Heart right ventricle (tissue), 16 donors: ENCODE data around the gene CTDSPL. TPM values are rescaled to one million over a fixed set of nuclear protein-coding genes. Genes with fewer than 3 reads are reported as not detected.
A peak's percentile ranks its signal among the peaks of the same experiment; 100 is the strongest.

Source experiments
- ATAC-seq, 8 donors: fragments of 200-7000 bp; cut with Tn5 transposase; one replicate each; pipeline ENCODE4 v1.9.1; 2020; ENCODE audit warnings: mild to moderate bottlenecking in 8 of 8, moderate library complexity in 8 of 8, moderate number of reproducible peaks in 1 of 8
- DNase-seq, 2 donors: peaks; one replicate each; pipeline ENCODE4 v3.0.0-alpha.2; 2020
- H3K27ac ChIP-seq, 10 donors: fragments of 200-600 bp; sonication (generic) in 2 of 10; one replicate each; pipeline versions ENCODE4 v1.5.0 to v1.8.0; 2020 to 2022; ENCODE audit warnings: mild to moderate bottlenecking in 3 of 10
- H3K27me3 ChIP-seq, 7 donors: fragments of 200-600 bp; one replicate each; pipeline ENCODE4 v1.8.0; 2021 to 2022; ENCODE audit warnings: mild to moderate bottlenecking in 2 of 7
- H3K36me3 ChIP-seq, 9 donors: fragments of 200-600 bp; sonication (generic) in 1 of 9; one replicate each; pipeline versions ENCODE4 v1.5.0 to v1.8.0; 2020 to 2022; ENCODE audit warnings: mild to moderate bottlenecking in 2 of 9
- H3K4me1 ChIP-seq, 9 donors: fragments of 200-600 bp; sonication (generic) in 1 of 9; one replicate each; pipeline versions ENCODE4 v1.5.0 to v1.8.0; 2020 to 2022; ENCODE audit warnings: mild to moderate bottlenecking in 4 of 9
- H3K4me3 ChIP-seq, 10 donors: fragments of 200-600 bp; sonication (generic) in 2 of 10; one replicate each; pipeline versions ENCODE4 v1.5.0 to v1.8.0; 2020 to 2022; ENCODE audit warnings: mild to moderate bottlenecking in 7 of 10, moderate library complexity in 2 of 10
- H3K9me3 ChIP-seq, 11 donors: fragments of 200-600 bp in 10 of 11; sonication (generic) in 2 of 11; one replicate each; pipeline versions ENCODE4 v1.5.0 to v1.8.0; 2013 to 2022; ENCODE audit warnings: mild to moderate bottlenecking in 2 of 11, control low read depth in 1 of 11, moderate library complexity in 1 of 11
- WGBS, 2 donors: extraction: QIAGEN DNeasy Blood & Tissue Kit; methylation state at CpG; one replicate each; pipeline ENCODE4 v1.1.7; 2013; ENCODE audit warnings: inconsistent platforms in 1 of 2; 5-methylcytosine and 5-hydroxymethylcytosine counted together
- intact Hi-C, 10 donors: fragments of 100-400 bp; cut with DNase I; formaldehyde crosslinking; loops; one replicate each; pipeline versions ENCODE4 v1.11.1 to v1.14.2; 2022
- polyA plus RNA-seq, 2 donors: library from polyadenylated mRNA; stranded (reverse); fragments of 200-250 nt; gene quantifications; one replicate each; pipeline ENCODE4 v1.2.3, GENCODE V29; 2013
- total RNA-seq, 10 donors: library from RNA; stranded (reverse); fragmentation: NEBNext Ultra II Directional in 3 of 10; extraction: Animal tissue kit (Norgen Biotek cat#: 25700) in 3 of 10; gene quantifications; one replicate each; pipeline versions ENCODE4 v1.2.1 to v1.2.4, GENCODE V29; 2021 to 2023
- TF ChIP-seq, protein P1 (sequence below), 9 donors: fragments of 200-600 bp; sonication (generic) in 2 of 9; IDR thresholded peaks; one replicate each; pipeline versions ENCODE4 v1.5.0 to v1.8.0; 2021 to 2022; ENCODE audit warnings: antibody characterized with exemption in 9 of 9, mild to moderate bottlenecking in 5 of 9, moderate library complexity in 1 of 9
- donor health status: Arrhythmogenic right ventricular cardiomyopathy.
- donor health status: ischemic (EF 13 %, LVEDD 7.1; RV severe dilation, severe dysfunction).
- donor health status: healthy with polysubstance abuse.
- donor health status: DM: no; HTN: yes; CAD: no.
- donor health status: DM: no; HTN: no; CAD: no.
- donor health status: ischemic (EF 25% LVEDD 6.9; RV normal size, moderate dysfunction).
- donor health status: ischemic (EF 25% LVEDD 5.7; RV mildly dilated, moderate dysfunction).
- donor health status: healthy.
- donor health status: DM: yes; HTN: yes; CAD: no.
- donor health status: Ischemic cardiomyopathy.
- donor health status: ischemic (EF 35%, LVEDD 5.7; RV mildly dilated, moderate dysfunction).
- donor health status: nonischemic (EF 11% LVEDD 7.7; RV severe dilation, severe dysfunction).
- donor health status: DM: yes; HTN: yes; CAD: no.
- donor health status: PGD.
- donor health status: ischemic (EF 29% LVEDD 5.4; RV normal size, mild dysfunction).
- donor health status: nonischemic (EF 23%, LVEDD 6.1; RV moderate dilation, normal function).

Gene CTDSPL
- total and polyA plus RNA-seq, 12 donors, result 5.4 to 51.5 (median 41.2) TPM

DNA sequence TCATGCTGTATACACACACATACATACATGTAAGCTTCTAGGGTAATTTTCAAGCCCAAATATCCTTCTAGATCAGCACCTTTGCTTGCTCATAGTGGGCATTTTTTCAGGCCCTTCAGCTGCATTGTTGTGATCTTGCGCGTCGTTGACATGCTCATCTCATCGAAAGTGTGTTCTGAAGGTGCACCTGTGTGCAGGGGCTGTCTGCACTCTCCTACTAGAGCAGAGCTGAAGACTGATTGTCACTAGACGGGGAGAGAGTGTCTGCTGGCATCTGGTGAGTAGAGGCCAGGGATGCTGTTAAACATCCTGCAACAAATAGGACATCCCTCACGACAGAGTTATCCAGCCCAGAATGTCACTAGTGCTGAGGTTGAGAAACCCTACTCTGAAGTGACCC lies 93.2 kb downstream of the CTDSPL start:
- TF ChIP-seq, protein P1, sequence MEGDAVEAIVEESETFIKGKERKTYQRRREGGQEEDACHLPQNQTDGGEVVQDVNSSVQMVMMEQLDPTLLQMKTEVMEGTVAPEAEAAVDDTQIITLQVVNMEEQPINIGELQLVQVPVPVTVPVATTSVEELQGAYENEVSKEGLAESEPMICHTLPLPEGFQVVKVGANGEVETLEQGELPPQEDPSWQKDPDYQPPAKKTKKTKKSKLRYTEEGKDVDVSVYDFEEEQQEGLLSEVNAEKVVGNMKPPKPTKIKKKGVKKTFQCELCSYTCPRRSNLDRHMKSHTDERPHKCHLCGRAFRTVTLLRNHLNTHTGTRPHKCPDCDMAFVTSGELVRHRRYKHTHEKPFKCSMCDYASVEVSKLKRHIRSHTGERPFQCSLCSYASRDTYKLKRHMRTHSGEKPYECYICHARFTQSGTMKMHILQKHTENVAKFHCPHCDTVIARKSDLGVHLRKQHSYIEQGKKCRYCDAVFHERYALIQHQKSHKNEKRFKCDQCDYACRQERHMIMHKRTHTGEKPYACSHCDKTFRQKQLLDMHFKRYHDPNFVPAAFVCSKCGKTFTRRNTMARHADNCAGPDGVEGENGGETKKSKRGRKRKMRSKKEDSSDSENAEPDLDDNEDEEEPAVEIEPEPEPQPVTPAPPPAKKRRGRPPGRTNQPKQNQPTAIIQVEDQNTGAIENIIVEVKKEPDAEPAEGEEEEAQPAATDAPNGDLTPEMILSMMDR (IDR thresholded peaks at IDR 0.05), result no peak
- DNase-seq (no peak), ATAC-seq (no peak)
- Histone ChIP-seq H3K4me3 (no peak overlapping the region), H3K27ac (peak overlapping the region in 2 of 10 donors; percentile 31 to 48), H3K36me3 (peaks cover 0 to 23% (median 0%) of the 10 kb centered on the region in 9 donors), H3K27me3 (no peaks in the 10 kb centered on the region), H3K9me3 (peaks cover 0 to 8% (median 0%) of the 10 kb centered on the region in 11 donors), H3K4me1 (peaks cover 4 to 59% (median 34%) of the 10 kb centered on the region in 9 donors)
- WGBS, 2 donors, result 95 to 98% methylated on average over 6 of the region's 6 CpGs
- intact Hi-C loops, result no loop called here

DNA sequence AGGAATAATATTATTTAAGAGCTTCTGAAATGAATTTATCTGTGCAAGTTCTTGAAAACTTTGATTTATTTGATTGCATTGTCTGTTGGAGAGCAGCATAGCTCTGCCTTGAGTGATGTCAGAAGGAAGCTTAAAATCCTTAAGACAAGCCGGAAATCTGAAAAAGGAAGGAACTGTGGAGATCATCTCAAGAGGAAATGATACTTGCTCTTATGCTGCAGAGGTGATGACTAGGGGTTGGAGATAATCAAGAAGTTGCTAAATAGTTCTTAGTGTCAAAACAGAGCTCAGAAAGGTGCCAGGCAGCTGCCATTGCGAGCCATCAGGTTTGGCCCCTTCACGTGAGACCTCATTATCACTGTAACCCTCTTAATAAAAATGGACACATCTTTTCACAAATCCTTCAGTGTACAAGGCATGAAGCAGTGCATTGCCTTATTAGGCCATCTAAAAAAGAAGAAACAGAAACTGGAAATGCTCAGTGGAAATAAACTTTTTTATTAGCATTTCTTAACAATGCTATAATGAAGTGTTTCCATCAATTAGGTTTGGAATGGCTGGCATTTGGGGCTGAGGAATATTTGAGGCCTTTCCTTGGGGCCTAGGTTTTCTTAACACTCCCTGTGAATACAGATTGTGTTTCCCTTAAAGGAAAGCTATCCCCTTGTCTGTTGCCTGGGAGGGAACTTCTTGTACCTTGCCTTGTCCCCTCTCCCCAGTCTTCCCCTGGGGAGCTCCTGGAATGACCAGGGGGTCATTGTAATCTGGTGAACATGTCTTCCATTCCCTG lies 94.4 kb downstream of the CTDSPL start:
- Histone ChIP-seq H3K4me3 (no peak overlapping the region), H3K27me3 (no peaks in the 10 kb centered on the region), H3K4me1 (peaks cover 4 to 58% (median 34%) of the 10 kb centered on the region in 9 donors), H3K36me3 (peaks cover 0 to 17% (median 0%) of the 10 kb centered on the region in 9 donors), H3K9me3 (peaks cover 0 to 8% (median 0%) of the 10 kb centered on the region in 11 donors), H3K27ac (peak overlapping the region; percentile 57 to 75 (median 66))
- peak in 3 of 8 donors; percentile 24 to 67 (median 62) for ATAC-seq
- no peak for DNase-seq
- TF ChIP-seq, protein P1 (IDR thresholded peaks at IDR 0.05), result no peak
- 55 to 58% methylated on average over 3 of the region's 3 CpGs for WGBS, 2 donors
- intact Hi-C loops, result no loop called here

DNA sequence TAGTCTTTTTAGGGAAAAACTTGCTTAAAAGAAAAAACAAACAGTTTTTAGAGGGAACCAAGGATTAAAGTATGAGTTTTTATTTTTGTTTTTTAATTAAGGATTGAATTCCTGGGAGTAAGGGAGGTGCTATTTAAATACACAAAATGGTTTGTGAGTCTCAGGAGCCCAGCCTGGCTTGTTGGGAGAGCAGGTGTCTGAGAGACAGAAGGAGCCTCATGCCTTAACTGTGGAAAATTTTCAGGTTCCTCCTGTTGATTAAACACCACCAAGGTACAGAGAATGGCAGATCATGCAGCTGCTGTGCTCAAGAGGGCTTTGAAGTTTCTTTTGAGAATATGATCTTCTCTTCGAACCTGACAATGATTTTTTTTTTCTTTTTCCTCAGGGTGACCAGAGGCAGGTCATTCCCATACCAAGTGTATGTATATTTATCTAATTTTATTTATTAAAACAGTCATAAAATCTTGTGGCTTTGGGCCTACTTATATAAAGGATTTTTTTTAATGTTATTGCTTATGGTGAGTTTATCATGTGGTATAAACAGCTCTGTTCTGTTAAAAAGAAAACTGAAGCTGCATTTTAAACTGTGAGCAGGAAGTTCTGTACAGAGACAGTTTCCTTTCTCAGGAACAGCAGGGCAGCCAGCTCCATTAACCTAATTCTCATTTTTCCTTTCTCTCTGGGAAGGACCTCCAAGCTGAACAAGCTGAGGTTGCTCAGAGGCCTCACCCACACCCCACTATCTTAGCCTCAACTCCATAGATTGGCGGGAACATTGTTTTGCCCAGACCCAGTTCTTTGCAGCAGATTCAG lies 95.3 kb downstream of the CTDSPL start:
- Histone ChIP-seq H3K36me3 (peaks cover 0 to 17% (median 0%) of the 10 kb centered on the region in 9 donors), H3K27me3 (no peaks in the 10 kb centered on the region), H3K27ac (peak overlapping the region; percentile 57 to 75 (median 66)), H3K4me1 (peaks cover 4 to 61% (median 39%) of the 10 kb centered on the region in 9 donors), H3K4me3 (peak overlapping the region in 1 of 10 donors; percentile 0), H3K9me3 (peaks cover 0 to 8% (median 0%) of the 10 kb centered on the region in 11 donors)
- TF ChIP-seq, protein P1 (IDR thresholded peaks at IDR 0.05), result no peak
- 45 to 64% methylated on average over 2 of the region's 2 CpGs for WGBS, 2 donors
- peak in 6 of 8 donors; percentile 25 to 72 (median 62) for ATAC-seq
- no peak for DNase-seq
- intact Hi-C loops, result no loop called here

DNA sequence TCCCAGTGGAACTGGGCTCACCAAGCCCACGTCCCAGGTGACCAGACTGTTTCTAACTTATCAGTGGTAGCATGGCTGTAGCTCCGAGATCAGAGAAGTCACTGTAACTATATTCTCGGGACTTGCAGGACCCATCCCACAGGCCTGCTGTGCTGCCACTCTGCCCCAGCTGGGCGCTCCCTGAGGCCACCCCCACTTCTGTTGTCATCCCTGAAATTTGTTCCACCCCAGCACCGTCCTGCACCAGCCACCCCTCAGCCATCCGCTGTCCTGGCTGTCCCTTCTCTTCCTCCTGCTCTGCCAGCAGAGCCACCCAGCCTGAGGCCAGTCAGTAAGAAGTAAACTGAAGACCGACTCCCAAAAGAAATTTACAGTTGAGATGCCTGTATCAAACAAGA lies 95.9 kb downstream of the CTDSPL start:
- Histone ChIP-seq H3K4me1 (peaks cover 4 to 62% (median 45%) of the 10 kb centered on the region in 9 donors), H3K27me3 (no peaks in the 10 kb centered on the region), H3K9me3 (peaks cover 0 to 6% (median 0%) of the 10 kb centered on the region in 11 donors), H3K36me3 (peaks cover 0 to 17% (median 0%) of the 10 kb centered on the region in 9 donors), H3K27ac (peak overlapping the region; percentile 57 to 75 (median 66)), H3K4me3 (peak overlapping the region in 1 of 10 donors; percentile 0)
- WGBS, 2 donors, result 69 to 70% methylated on average over 7 of the region's 7 CpGs
- DNase-seq (no peak), ATAC-seq (peak in 5 of 8 donors; percentile 12 to 43 (median 25))
- TF ChIP-seq, protein P1 (IDR thresholded peaks at IDR 0.05), result no peak
- intact Hi-C loops, result no loop called here
